IPS-15b (cell line): ENCODE measurements around the gene SERPINA5.

Experiments used
- H3K27me3 ChIP-seq: one replicate; pipeline ENCODE4 v1.6.1; 2013; ENCODE audit warnings: low read length; ENCODE audit not compliant: control insufficient read depth, insufficient read depth
- H3K36me3 ChIP-seq: one replicate; pipeline ENCODE4 v1.6.1; 2013; ENCODE audit warnings: low read length; ENCODE audit not compliant: control insufficient read depth, insufficient read depth
- H3K4me1 ChIP-seq: one replicate; pipeline ENCODE4 v1.6.1; 2013; ENCODE audit warnings: mild to moderate bottlenecking, low read length; ENCODE audit not compliant: control insufficient read depth, insufficient read depth
- H3K4me3 ChIP-seq: one replicate; pipeline ENCODE4 v1.5.1; 2013; ENCODE audit warnings: low read depth, low read length
- H3K9ac ChIP-seq: one replicate; pipeline ENCODE4 v1.6.1; 2013; ENCODE audit warnings: low read depth, mild to moderate bottlenecking, low read length
- H3K9me3 ChIP-seq: one replicate; pipeline ENCODE4 v1.6.1; 2013; ENCODE audit warnings: mild to moderate bottlenecking, low read length; ENCODE audit not compliant: control insufficient read depth, insufficient read depth

Gene SERPINA5

DNA sequence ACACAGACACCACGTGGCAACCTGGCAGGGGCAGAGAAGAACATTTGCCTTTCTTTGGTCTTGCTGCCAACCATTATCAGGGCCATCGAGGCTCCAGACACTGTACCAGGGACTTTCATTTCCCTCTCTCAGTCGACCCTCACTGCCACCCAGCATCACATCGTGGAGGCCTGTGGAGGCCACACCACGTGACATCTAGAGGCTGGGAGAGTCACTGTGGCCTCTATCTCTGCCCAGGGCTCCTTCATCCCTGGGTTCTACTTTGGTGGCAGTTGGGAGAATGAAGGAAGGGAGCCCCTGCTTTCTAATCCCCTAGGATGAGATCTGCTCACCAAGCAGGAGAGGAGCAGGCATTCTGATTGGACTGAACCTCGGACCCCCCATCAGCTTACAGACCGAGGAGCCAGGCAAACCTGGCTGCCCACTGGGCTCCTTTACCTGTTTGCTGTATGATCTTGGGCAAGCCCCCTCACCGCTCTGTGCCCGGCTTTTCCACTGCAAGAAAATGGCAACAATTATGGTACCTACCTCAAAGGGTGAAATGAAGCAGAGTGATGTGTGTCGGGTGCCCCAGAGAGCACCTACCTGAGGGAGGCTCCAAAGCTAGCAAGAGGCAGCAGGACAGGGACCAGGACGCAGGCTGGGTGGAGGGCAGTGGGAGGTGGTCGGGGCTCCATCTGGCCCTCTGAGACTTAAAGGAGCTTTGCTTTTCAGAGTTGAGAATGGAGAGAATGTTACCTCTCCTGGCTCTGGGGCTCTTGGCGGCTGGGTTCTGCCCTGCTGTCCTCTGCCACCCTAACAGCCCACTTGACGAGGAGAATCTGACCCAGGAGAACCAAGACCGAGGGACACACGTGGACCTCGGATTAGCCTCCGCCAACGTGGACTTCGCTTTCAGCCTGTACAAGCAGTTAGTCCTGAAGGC, 32.8 kb downstream of the SERPINA5 start:
- no peaks in the 10 kb centered on the region for H3K27me3 ChIP-seq
- H3K4me1 ChIP-seq: no peaks in the 10 kb centered on the region

DNA sequence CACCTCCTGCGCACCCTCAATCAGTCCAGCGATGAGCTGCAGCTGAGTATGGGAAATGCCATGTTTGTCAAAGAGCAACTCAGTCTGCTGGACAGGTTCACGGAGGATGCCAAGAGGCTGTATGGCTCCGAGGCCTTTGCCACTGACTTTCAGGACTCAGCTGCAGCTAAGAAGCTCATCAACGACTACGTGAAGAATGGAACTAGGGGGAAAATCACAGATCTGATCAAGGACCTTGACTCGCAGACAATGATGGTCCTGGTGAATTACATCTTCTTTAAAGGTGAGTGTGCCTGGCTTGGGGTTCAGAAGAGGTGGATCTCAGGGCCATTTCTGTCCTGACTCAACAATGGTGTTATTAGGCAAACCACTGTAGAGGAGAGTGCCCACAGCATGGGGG, 33.6 kb downstream of the SERPINA5 start:
- peaks cover 13% of the 10 kb centered on the region for H3K9me3 ChIP-seq
- H3K9ac ChIP-seq: no peak overlapping the region
- H3K4me1 ChIP-seq: no peaks in the 10 kb centered on the region
- no peak overlapping the region for H3K4me3 ChIP-seq
- no peaks in the 10 kb centered on the region for H3K27me3 ChIP-seq
- H3K36me3 ChIP-seq: no peaks in the 10 kb centered on the region

More for the DNA sequence above, 32.8 kb downstream of the SERPINA5 start:
- Histone ChIP-seq H3K9me3 (peaks cover 12% of the 10 kb centered on the region), H3K9ac (no peak overlapping the region), H3K36me3 (no peaks in the 10 kb centered on the region), H3K4me3 (no peak overlapping the region)

DNA sequence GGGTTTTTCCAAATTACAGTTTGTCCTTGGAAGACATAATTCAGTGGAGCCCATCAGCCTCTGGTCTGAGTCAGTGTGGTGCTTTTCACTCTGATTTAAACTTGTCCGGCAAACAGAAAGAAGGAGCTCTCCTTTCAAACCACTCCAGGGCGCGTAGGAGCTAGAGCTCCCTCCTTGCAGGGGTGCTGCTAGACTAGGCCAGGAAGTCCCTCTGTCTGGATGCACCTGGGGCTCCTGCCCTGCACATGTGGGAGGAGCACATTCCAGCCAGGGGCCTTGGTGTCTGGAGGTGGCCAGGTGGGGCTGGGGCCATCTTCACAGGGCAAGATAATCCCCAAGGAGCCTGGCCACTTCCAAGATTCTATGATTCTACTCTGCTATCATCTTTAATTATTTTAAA, 34.0 kb downstream of the SERPINA5 start:
- H3K9ac ChIP-seq: no peak overlapping the region
- H3K4me1 ChIP-seq: no peaks in the 10 kb centered on the region
- H3K9me3 ChIP-seq: peaks cover 13% of the 10 kb centered on the region
- H3K36me3 ChIP-seq: no peaks in the 10 kb centered on the region
- no peak overlapping the region for H3K4me3 ChIP-seq
- no peaks in the 10 kb centered on the region for H3K27me3 ChIP-seq

DNA sequence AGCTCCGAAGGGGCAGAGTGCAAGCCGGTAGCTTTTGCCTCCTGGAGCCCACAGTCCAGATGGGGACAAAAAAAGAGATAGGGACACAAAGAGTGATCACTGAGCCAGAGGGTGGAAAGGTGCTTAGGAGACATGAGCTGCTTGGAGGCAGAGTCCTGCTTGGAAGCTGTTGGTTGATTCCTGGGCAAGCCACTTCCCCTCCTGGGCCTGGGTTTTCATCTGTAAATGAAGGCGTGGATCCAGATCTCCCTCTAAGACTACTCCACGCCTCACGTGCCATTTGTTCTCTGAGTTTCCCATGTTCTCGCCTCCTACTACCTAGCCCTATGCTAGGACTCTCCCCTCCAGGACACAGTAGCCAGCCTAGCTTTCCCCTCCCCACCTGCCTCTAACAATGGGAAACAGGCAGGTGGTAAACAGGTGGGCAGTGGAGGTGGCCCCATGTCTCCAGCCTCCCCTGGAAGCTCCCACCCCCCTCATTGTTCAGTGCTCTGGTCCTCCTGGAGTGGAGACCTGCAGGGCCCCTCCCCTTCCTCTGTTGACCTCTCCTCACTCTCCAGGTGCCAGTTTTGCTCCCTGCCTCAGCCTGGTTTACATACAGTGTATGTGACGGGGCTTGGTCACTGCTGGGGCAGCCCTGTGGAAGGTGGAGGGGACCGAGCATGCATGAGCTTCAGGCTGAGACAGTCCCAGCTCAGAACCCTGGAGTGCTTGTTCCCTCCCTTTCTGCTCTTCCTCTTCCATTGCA, 34.8 kb downstream of the SERPINA5 start:
- Histone ChIP-seq H3K36me3 (no peaks in the 10 kb centered on the region), H3K9ac (no peak overlapping the region), H3K27me3 (no peaks in the 10 kb centered on the region), H3K9me3 (peaks cover 13% of the 10 kb centered on the region), H3K4me1 (no peaks in the 10 kb centered on the region), H3K4me3 (no peak overlapping the region)

DNA sequence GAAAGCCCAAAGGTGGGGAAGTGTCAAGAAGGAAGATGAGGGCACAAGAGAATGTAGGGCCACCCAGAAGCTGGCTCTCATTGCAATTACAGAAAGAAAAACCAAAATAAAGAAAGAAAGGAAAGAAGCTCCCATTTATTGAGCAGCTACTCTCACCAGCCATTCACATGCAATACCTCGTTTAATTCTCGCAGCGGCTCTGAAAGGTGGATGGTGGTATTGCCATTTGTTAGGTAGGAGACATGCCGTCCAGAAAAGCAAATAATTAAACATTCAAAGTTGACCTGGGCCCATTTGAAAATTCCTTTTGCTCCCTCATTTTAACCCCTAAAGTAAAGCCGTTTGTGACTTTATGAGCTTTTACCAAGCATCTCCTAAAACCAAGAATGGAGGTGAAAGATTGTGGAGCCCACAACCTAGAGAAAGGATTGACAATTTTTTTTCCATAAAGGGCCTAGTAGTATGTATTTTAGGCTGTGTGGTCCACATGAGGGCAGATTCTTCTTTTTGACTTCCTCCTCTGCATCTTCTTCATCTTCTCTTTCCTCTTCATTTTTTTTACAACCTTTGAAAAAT, 36.2 kb downstream of the SERPINA5 start:
- Histone ChIP-seq H3K4me1 (no peaks in the 10 kb centered on the region), H3K9ac (no peak overlapping the region), H3K36me3 (no peaks in the 10 kb centered on the region), H3K27me3 (no peaks in the 10 kb centered on the region), H3K4me3 (no peak overlapping the region), H3K9me3 (peaks cover 13% of the 10 kb centered on the region)

DNA sequence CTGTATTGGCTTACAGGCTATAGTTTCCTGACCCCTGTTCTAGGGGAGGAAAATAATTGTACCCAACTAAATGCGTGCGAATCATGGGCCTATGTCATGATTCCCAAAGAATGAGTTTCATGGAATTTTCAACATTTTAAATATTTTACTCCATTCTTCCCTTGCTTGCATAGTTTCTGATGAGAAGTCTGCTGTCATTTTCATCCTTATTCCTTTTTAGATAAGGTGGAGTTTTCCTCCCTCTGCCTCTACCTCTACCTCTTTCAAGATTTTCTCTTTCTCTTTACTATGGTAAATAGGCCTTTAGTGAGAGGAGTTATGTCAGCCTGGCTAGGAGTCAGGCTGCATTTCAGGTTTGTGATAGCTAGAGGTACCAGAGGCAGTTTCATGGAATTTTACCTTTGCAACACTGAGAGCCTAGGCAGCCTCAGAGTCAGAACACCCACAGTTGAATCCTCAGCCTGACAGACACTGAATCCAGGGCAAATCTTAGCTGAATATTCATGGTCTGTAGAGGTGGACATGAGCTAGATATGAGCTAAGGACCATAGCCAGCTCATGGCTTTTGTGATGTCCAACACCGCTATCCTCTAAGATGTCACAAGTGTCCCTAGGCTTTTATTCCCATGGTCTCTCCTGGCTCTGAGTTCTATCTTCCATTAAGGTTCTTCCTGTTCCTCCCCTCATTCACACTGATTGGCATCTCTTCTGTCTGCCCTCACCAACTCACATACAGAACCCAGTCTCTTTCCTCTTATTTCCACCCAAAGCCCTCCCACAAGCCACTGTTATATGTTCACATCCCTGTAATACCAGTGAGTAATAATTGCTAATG, 37.0 kb downstream of the SERPINA5 start:
- Histone ChIP-seq H3K36me3 (no peaks in the 10 kb centered on the region), H3K4me3 (no peak overlapping the region), H3K9me3 (peaks cover 13% of the 10 kb centered on the region), H3K27me3 (no peaks in the 10 kb centered on the region), H3K4me1 (no peaks in the 10 kb centered on the region), H3K9ac (no peak overlapping the region)

DNA sequence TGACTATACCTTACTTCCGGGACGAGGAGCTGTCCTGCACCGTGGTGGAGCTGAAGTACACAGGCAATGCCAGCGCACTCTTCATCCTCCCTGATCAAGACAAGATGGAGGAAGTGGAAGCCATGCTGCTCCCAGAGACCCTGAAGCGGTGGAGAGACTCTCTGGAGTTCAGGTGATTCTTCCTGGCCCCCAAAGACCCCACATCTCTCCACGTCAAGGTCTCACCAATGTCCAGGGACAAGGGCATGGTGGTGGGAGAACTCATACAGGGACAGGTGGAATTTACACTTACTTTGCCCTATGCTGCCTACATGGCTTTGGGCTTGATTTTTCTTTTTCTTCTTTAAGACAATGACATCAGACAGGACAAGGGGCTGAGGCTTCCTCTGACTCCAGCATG, 38.1 kb downstream of the SERPINA5 start:
- Histone ChIP-seq H3K27me3 (no peaks in the 10 kb centered on the region), H3K36me3 (no peaks in the 10 kb centered on the region), H3K4me1 (no peaks in the 10 kb centered on the region), H3K9ac (no peak overlapping the region), H3K9me3 (peaks cover 13% of the 10 kb centered on the region), H3K4me3 (no peak overlapping the region)

DNA sequence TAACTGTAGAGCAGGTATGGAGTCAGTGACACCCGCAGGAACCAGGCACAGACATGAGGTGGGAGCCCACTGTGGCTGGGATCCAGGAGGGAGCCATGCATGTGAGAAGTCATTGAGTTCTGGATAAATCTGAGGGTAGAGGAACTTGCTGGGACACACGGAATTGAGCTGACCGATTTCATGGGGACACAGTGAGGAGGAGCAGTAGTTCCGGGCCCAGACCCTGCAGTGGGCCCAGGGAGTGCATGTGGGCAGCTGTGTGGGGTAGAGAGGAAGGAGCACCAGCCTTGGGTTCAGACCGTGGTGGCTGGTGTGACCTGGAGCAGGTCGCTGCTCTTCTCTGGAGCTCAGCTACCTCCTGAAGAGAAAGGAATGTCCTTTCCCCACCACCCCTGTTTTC, 39.4 kb downstream of the SERPINA5 start:
- Histone ChIP-seq H3K9ac (no peak overlapping the region), H3K27me3 (no peaks in the 10 kb centered on the region), H3K4me3 (no peak overlapping the region), H3K9me3 (peaks cover 13% of the 10 kb centered on the region), H3K4me1 (no peaks in the 10 kb centered on the region), H3K36me3 (no peaks in the 10 kb centered on the region)

DNA sequence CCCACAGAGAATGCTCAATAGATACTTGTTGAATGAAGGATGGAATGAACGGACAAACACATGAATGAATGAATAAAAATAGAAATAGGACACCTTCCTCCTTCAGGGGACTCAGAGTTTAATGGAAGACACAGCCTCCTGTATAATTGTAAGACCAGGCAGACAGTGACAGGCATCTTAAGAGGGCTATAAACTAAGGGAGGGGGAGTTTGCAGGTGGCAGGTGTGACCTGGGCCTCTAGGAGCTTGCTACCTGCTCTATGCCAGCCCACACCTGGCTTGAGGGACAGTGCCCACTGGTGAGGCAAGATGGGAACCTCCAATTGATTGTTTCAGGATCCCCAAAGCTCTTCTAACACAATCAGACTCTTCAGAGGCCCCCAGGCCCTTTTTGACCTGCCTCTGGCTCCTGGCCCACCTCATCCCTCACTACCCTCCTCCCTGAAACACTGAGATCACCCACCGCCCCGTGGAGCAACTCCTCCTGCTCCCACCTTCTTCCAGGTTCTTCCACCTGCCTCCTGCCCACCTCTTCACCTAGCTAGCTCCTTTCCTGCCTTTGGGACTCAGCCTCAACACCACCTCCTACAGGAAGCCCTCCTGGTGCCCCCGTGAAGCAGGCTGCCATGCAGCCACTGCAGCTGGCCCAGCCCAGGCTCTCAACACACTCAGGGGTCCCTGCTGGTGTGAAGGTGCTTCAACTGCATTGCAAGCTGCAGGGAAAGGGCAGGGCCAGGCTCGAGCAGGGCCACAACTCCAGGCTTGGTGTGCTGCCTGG, 40.3 kb downstream of the SERPINA5 start:
- H3K4me3 ChIP-seq: no peak overlapping the region
- H3K27me3 ChIP-seq: no peaks in the 10 kb centered on the region
- H3K9me3 ChIP-seq: peaks cover 13% of the 10 kb centered on the region
- no peaks in the 10 kb centered on the region for H3K36me3 ChIP-seq
- no peaks in the 10 kb centered on the region for H3K4me1 ChIP-seq
- no peak overlapping the region for H3K9ac ChIP-seq

DNA sequence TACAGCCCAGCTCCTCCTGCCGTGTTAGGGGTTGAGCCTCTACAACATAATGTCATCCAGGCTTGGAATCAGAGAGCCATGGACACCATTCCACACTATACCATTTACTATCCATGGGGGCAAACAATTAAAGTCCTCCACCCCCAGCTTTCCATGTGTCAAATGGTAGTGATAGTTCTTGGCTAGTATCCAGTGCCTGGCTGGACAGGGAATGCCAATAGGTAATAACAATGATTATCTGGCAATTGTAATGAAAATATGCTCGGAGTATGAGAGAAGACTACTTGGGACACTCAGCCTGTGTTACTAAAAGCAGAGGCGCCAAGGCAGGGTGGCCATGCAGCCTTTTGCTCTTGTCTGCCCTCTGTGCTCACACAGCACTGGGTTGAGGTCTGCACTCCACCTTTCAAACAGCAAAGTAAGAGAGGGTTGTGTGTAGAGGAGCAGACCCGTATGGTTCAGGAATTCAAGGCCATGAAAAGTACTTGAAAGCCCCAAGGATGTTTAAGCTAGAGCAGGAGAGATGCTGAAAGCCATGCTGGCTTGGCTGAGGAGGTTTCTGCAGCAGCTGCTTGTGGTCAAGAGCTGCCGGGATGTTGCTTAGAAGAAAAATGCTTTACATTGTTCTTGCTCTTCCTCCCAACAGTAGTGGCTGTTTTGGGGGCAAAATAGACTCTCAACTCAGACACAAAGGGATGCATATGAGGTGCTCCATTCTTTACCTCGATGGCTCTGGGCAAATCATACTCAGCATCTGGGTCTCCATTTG, 41.6 kb downstream of the SERPINA5 start:
- Histone ChIP-seq H3K4me1 (no peaks in the 10 kb centered on the region), H3K9ac (no peak overlapping the region), H3K4me3 (no peak overlapping the region), H3K36me3 (no peaks in the 10 kb centered on the region), H3K27me3 (no peaks in the 10 kb centered on the region), H3K9me3 (peaks cover 9% of the 10 kb centered on the region)
